Measurements from ENCODE around the gene CDA. TPM values are rescaled to one million over a fixed set of nuclear protein-coding genes. Genes with fewer than 3 reads are reported as not detected.

The CDA gene
- total RNA-seq, 1 experiment from 2014 or later: 0.62 TPM

Other genes starting within 250 kb of the CDA start
- 4.4 TPM for gene CAMK2N1, start 102.9 kb upstream of the CDA start, total RNA-seq (2021; ENCODE audit: unreplicated experiment)
- 39.4 TPM for gene MUL1, start 80.9 kb upstream of the CDA start, total RNA-seq (2021; ENCODE audit: unreplicated experiment)
- gene FAM43B, start 36.5 kb upstream of the CDA start, total RNA-seq (2021; ENCODE audit: unreplicated experiment): 3.0 TPM
- 32.1 TPM for gene PINK1, start 44.4 kb downstream of the CDA start, total RNA-seq (2021; ENCODE audit: unreplicated experiment)
- gene DDOST, start 72.3 kb downstream of the CDA start, total RNA-seq (2021; ENCODE audit: unreplicated experiment): 337 TPM
- 3.9 TPM for gene KIF17, start 128.9 kb downstream of the CDA start, total RNA-seq (2021; ENCODE audit: unreplicated experiment)
- 23.3 TPM for gene SH2D5, start 143.6 kb downstream of the CDA start, total RNA-seq (2021; ENCODE audit: unreplicated experiment)
- 263 TPM for gene HP1BP3, start 198.2 kb downstream of the CDA start, total RNA-seq (2021; ENCODE audit: unreplicated experiment)

Measured in Panc1 (cell line).